ENCODE measurements around the gene NAV2. TPM values are rescaled to one million over a fixed set of nuclear protein-coding genes. Genes with fewer than 3 reads are reported as not detected.

NAV2 gene
- total and polyA plus RNA-seq, 7 donors, result 1.2 to 62.6 (median 22.1) TPM

DNA sequence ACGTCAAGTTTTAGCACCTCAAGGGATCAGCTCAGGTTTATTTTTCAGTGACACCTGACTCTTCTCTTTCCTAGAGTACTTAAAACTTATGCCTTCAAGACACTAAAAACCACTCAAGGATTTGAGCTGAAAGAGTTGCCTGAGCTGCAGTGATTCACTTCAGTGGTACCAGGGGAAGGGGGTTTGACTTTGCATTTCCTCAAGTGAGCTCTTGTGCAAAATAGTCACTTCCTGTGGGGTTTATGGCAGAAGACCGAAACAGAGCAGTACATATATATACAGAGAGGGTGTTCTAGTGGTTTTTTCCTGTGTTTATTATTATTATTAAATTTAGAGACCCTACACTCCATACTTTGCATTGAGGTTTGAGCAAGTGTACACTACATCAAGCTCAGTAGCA lies 386.9 kb downstream of the NAV2 start:
- WGBS, 2 donors, result 59 to 90% methylated on average over 2 of the region's 2 CpGs
- Histone ChIP-seq H3K4me3 (no peak overlapping the region), H3K27ac (no peak overlapping the region), H3K36me3 (peaks cover 37 to 81% (median 57%) of the 10 kb centered on the region in 4 donors), H3K9me3 (no peaks in the 10 kb centered on the region), H3K27me3 (no peaks in the 10 kb centered on the region), H3K4me1 (peaks cover 0 to 42% (median 18%) of the 10 kb centered on the region in 4 donors)
- TF ChIP-seq POLR2AphosphoS5 (IDR thresholded peaks at IDR 0.05) (no peak), EP300 (IDR thresholded peaks at IDR 0.05) (no peak), POLR2A (IDR thresholded peaks at IDR 0.05) (no peak)
- TF ChIP-seq, protein P1, sequence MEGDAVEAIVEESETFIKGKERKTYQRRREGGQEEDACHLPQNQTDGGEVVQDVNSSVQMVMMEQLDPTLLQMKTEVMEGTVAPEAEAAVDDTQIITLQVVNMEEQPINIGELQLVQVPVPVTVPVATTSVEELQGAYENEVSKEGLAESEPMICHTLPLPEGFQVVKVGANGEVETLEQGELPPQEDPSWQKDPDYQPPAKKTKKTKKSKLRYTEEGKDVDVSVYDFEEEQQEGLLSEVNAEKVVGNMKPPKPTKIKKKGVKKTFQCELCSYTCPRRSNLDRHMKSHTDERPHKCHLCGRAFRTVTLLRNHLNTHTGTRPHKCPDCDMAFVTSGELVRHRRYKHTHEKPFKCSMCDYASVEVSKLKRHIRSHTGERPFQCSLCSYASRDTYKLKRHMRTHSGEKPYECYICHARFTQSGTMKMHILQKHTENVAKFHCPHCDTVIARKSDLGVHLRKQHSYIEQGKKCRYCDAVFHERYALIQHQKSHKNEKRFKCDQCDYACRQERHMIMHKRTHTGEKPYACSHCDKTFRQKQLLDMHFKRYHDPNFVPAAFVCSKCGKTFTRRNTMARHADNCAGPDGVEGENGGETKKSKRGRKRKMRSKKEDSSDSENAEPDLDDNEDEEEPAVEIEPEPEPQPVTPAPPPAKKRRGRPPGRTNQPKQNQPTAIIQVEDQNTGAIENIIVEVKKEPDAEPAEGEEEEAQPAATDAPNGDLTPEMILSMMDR (IDR thresholded peaks at IDR 0.05), result no peak
- intact Hi-C loops (cut with DNase I), result loop anchor here (5.0 kb wide), 1 partner anchor 42 kb away; no protein-coding TSS in a partner anchor
- no peak for DNase-seq

DNA sequence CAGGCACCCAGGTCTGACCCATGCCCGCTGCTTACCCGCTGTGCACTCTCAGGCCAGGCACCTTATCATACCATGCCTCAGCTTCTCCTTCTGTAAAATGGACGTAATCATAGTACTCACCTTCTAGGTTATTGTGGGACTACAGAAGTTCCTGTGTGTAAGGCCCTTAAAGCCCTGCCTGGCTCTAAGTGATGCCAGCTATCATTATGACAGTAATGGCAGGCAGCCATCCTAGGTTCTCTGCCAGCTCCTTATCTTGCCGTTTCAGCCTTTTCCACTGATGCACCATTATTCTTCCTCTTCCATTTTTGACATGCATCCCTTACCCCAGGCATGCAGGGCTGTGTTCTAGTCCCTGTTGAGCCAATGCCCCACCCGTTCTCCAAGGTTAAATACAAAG lies 389.8 kb downstream of the NAV2 start:
- no peak overlapping the region for H3K27ac ChIP-seq
- peaks cover 45 to 89% (median 61%) of the 10 kb centered on the region in 4 donors for H3K36me3 ChIP-seq
- intact Hi-C loops (cut with DNase I), result no loop called here
- no peak for TF ChIP-seq EP300 (IDR thresholded peaks at IDR 0.05)
- TF ChIP-seq, protein P1 (IDR thresholded peaks at IDR 0.05), result no peak
- no peak for TF ChIP-seq POLR2A (IDR thresholded peaks at IDR 0.05)
- no peak for TF ChIP-seq POLR2AphosphoS5 (IDR thresholded peaks at IDR 0.05)
- 82 to 90% methylated on average over 5 of the region's 5 CpGs for WGBS, 2 donors
- H3K4me3 ChIP-seq, result no peak overlapping the region
- H3K4me1 ChIP-seq, result peaks cover 0 to 22% (median 9%) of the 10 kb centered on the region in 4 donors
- no peaks in the 10 kb centered on the region for H3K9me3 ChIP-seq
- no peak for DNase-seq
- H3K27me3 ChIP-seq, result no peaks in the 10 kb centered on the region

DNA sequence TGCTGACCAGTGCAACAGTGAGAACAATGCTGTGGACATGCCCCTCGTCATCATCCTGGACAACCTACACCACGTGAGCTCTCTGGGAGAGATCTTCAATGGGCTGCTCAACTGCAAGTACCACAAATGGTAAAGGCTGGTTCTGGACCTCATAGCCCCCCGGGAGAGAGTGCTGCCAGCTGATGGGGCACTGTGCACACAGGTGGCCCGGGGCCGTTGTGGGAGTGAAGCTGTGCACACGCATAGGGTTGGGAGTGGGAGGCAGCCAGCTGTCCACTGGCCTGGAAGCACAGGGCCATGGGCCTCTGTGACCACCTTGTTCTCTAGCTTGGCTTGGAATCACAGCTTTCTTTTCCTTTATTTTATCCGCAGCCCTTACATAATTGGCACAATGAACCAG lies 390.6 kb downstream of the NAV2 start:
- Histone ChIP-seq H3K4me3 (no peak overlapping the region), H3K27me3 (no peaks in the 10 kb centered on the region), H3K36me3 (peaks cover 45 to 89% (median 62%) of the 10 kb centered on the region in 4 donors), H3K9me3 (no peaks in the 10 kb centered on the region), H3K4me1 (peaks cover 0 to 17% (median 5%) of the 10 kb centered on the region in 4 donors), H3K27ac (no peak overlapping the region)
- no peak for TF ChIP-seq EP300 (IDR thresholded peaks at IDR 0.05)
- TF ChIP-seq POLR2AphosphoS5 (IDR thresholded peaks at IDR 0.05), result no peak
- TF ChIP-seq POLR2A (IDR thresholded peaks at IDR 0.05), result no peak
- TF ChIP-seq, protein P1 (IDR thresholded peaks at IDR 0.05), result no peak
- WGBS, 2 donors, result 96 to 97% methylated on average over 7 of the region's 7 CpGs
- no peak for DNase-seq
- intact Hi-C loops (cut with DNase I), result no loop called here

DNA sequence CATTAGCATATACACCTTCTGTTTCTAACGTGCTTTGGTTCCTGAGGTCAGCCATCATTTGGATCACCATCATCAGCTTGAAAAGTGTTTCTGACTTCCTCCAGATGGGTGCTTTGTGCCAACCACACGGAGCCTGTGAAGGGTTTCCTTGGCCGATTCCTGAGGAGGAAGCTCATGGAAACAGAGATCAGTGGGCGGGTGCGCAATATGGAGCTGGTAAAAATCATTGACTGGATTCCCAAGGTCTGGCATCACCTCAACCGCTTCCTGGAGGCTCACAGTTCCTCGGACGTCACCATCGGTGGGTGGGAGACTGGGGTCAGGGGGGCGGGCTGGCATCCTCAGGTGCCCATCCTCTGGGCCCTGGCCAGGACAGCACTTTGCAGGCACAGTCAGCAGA lies 392.8 kb downstream of the NAV2 start:
- TF ChIP-seq POLR2A (IDR thresholded peaks at IDR 0.05) (no peak), EP300 (IDR thresholded peaks at IDR 0.05) (no peak), POLR2AphosphoS5 (IDR thresholded peaks at IDR 0.05) (no peak)
- TF ChIP-seq, protein P1 (IDR thresholded peaks at IDR 0.05), result no peak
- no peak for DNase-seq
- intact Hi-C loops (cut with DNase I), result no loop called here
- Histone ChIP-seq H3K9me3 (no peaks in the 10 kb centered on the region), H3K4me3 (no peak overlapping the region), H3K36me3 (peaks cover 39 to 91% (median 62%) of the 10 kb centered on the region in 4 donors), H3K27me3 (no peaks in the 10 kb centered on the region), H3K27ac (no peak overlapping the region), H3K4me1 (peaks cover 0 to 38% (median 18%) of the 10 kb centered on the region in 4 donors)
- WGBS, 2 donors, result 95 to 96% methylated on average over 10 of the region's 10 CpGs
